H1 (cell line): ENCODE results near the gene EML4. TPM values are rescaled to one million over a fixed set of nuclear protein-coding genes. Genes with fewer than 3 reads are reported as not detected.
A peak's percentile ranks its signal among the peaks of the same experiment; 100 is the strongest.

Experiments
- CTCF ChIA-PET: fragments of 300-600 bp; sonication (Branson Sonifier 250); formaldehyde crosslinking; loops from one replicate; lab custom pipeline; 2021; ENCODE audit not compliant: partially characterized antibody; lab: Charles Lee
- POLR2A ChIA-PET: fragments of 300-600 bp; sonication (Branson Sonifier 250); formaldehyde crosslinking; loops from one replicate; lab custom pipeline; 2021; ENCODE audit warnings: inconsistent platforms; ENCODE audit not compliant: partially characterized antibody; lab: Charles Lee
- DNase-seq, 2 experiments: peaks; one replicate each; pipeline versions ENCODE4 v3.0.0 to v3.0.0-alpha.2; 2010 to 2022; ENCODE audit warnings: low spot score in 2 of 2, low read depth in 1 of 2, mixed read lengths in 1 of 2
- FAIRE-seq: peaks from 2 replicates; lab custom pipeline; 2011; peaks lifted over from hg19 to GRCh38; lab: Jason Lieb, UNC
- H2AFZ ChIP-seq: 2 replicates; pipeline ENCODE4 v1.8.1; 2012; ENCODE audit warnings: low read length, inconsistent platforms
- H2AK5ac ChIP-seq: 2 replicates; pipeline ENCODE4 v1.6.1; 2013; ENCODE audit warnings: low read depth, low read length
- H2BK120ac ChIP-seq: replicated peaks from 2 replicates; pipeline ENCODE3; 2013; ENCODE audit warnings: low read depth, low read length, inconsistent platforms
- H2BK12ac ChIP-seq: 2 replicates; pipeline ENCODE4 v1.6.1; 2013; ENCODE audit warnings: low read depth, low read length
- H2BK15ac ChIP-seq: 2 replicates; pipeline ENCODE4 v1.6.1; 2013; ENCODE audit warnings: low read length
- H2BK20ac ChIP-seq: 2 replicates; pipeline ENCODE4 v1.6.1; 2013; ENCODE audit warnings: low read length
- H2BK5ac ChIP-seq: 2 replicates; pipeline ENCODE4 v1.6.1; 2013; ENCODE audit warnings: low read depth, low read length
- H3K14ac ChIP-seq: 2 replicates; pipeline ENCODE4 v1.6.1; 2013; ENCODE audit warnings: inconsistent platforms; ENCODE audit not compliant: insufficient read length
- H3K18ac ChIP-seq: 2 replicates; pipeline ENCODE4 v1.6.1; 2013; ENCODE audit warnings: low read length; ENCODE audit errors: extremely low read depth
- H3K23ac ChIP-seq: 2 replicates; pipeline ENCODE4 v1.6.1; 2013; ENCODE audit warnings: inconsistent platforms; ENCODE audit not compliant: insufficient read length
- H3K23me2 ChIP-seq: 2 replicates; pipeline ENCODE4 v1.6.1; 2013; ENCODE audit warnings: low read depth, low read length
- H3K27ac ChIP-seq: 2 replicates; pipeline ENCODE4 v1.6.1; 2011; ENCODE audit warnings: low read depth, low read length, inconsistent platforms
- H3K27me3 ChIP-seq, 4 experiments: replicated peaks in 1 of 4; 1 replicate in 1 of 4; 2 replicates in 3 of 4; pipeline versions ENCODE4 v1.6.1 to v1.8.1; 2011 to 2013; ENCODE audit warnings: low read length in 3 of 4, mild to moderate bottlenecking in 3 of 4, inconsistent platforms in 2 of 4, mixed read lengths in 2 of 4, moderate library complexity in 1 of 4; ENCODE audit not compliant: control insufficient read depth in 3 of 4, insufficient read depth in 3 of 4; ENCODE audit errors: extremely low read depth in 1 of 4
- H3K36me3 ChIP-seq, 4 experiments: 2 replicates each; pipeline versions ENCODE4 v1.6.1 to v1.8.1; 2011 to 2013; ENCODE audit warnings: mild to moderate bottlenecking in 4 of 4, low read length in 3 of 4, moderate library complexity in 2 of 4, control low read depth in 1 of 4, inconsistent platforms in 1 of 4; ENCODE audit not compliant: insufficient read depth in 4 of 4, control insufficient read depth in 2 of 4
- H3K4ac ChIP-seq: replicated peaks from 2 replicates; pipeline ENCODE3; 2013; ENCODE audit warnings: low read length, low read depth, mixed read lengths, inconsistent platforms; ENCODE audit not compliant: insufficient read length
- H3K4me1 ChIP-seq, 4 experiments: replicated peaks in 1 of 4; 1 replicate in 1 of 4; 2 replicates in 3 of 4; pipeline versions ENCODE4 v1.6.1 to v1.8.1; 2011 to 2013; ENCODE audit warnings: low read length in 3 of 4, inconsistent platforms in 2 of 4, mixed read lengths in 1 of 4; ENCODE audit not compliant: insufficient read depth in 4 of 4, control insufficient read depth in 3 of 4
- H3K4me2 ChIP-seq, 2 experiments: 2 replicates each; pipeline versions ENCODE4 v1.6.1 to v1.8.1; 2011 to 2013; ENCODE audit warnings: low read depth in 2 of 2, low read length in 2 of 2, control low read depth in 1 of 2, inconsistent platforms in 1 of 2, mild to moderate bottlenecking in 1 of 2; ENCODE audit not compliant: insufficient read depth in 1 of 2
- H3K4me3 ChIP-seq, 4 experiments: fragments of 200-600, 300-600 bp in 1 of 4; sonication (generic), shearing (Covaris generic), sonication (Bioruptor Twin) in 1 of 4; 2 replicates each; pipeline versions ENCODE4 v1.5.1 to v1.8.1; 2011 to 2016; ENCODE audit warnings: low read length in 4 of 4, low read depth in 3 of 4, control low read depth in 2 of 4, inconsistent platforms in 2 of 4, mild to moderate bottlenecking in 2 of 4, mixed read lengths in 1 of 4, moderate library complexity in 1 of 4; ENCODE audit not compliant: insufficient read depth in 2 of 4; ENCODE audit errors: extremely low read depth in 1 of 4
- H3K56ac ChIP-seq: replicated peaks from 2 replicates; pipeline ENCODE3; 2013; ENCODE audit warnings: low read depth, mild to moderate bottlenecking, mixed read lengths, low read length, inconsistent platforms; ENCODE audit not compliant: insufficient read length
- H3K79me1 ChIP-seq: 2 replicates; pipeline ENCODE4 v1.6.1; 2013; ENCODE audit warnings: low read depth, low read length, control low read depth
- H3K79me2 ChIP-seq, 2 experiments: 2 replicates each; pipeline versions ENCODE4 v1.6.1 to v1.8.1; 2012 to 2013; ENCODE audit warnings: low read length in 2 of 2, mild to moderate bottlenecking in 2 of 2, inconsistent platforms in 1 of 2; ENCODE audit not compliant: insufficient read depth in 2 of 2, control insufficient read depth in 1 of 2
- H3K9ac ChIP-seq, 4 experiments: replicated peaks in 1 of 4; 1 replicate in 1 of 4; 2 replicates in 3 of 4; pipeline versions ENCODE4 v1.6.1 to v1.8.1; 2011 to 2013; ENCODE audit warnings: low read depth in 3 of 4, low read length in 3 of 4, control low read depth in 2 of 4, mild to moderate bottlenecking in 2 of 4, moderate library complexity in 2 of 4, inconsistent platforms in 1 of 4; ENCODE audit errors: extremely low read depth in 1 of 4
- H3K9me3 ChIP-seq, 2 experiments: 2 replicates each; pipeline versions ENCODE4 v1.6.1 to v1.8.1; 2012 to 2013; ENCODE audit warnings: mild to moderate bottlenecking in 2 of 2, moderate library complexity in 2 of 2, control low read depth in 1 of 2, inconsistent platforms in 1 of 2, low read depth in 1 of 2, low read length in 1 of 2, mixed read lengths in 1 of 2; ENCODE audit not compliant: insufficient read depth in 2 of 2
- H4K20me1 ChIP-seq, 2 experiments: replicated peaks in 1 of 2; 2 replicates each; pipeline versions ENCODE3 to v1.8.1; 2011 to 2013; ENCODE audit warnings: inconsistent platforms in 2 of 2, low read length in 2 of 2, mild to moderate bottlenecking in 1 of 2; ENCODE audit not compliant: insufficient read depth in 2 of 2, control insufficient read depth in 1 of 2
- H4K5ac ChIP-seq: 2 replicates; pipeline ENCODE4 v1.6.1; 2013; ENCODE audit warnings: low read length, low read depth, mixed read lengths, inconsistent platforms; ENCODE audit not compliant: insufficient read length
- H4K8ac ChIP-seq: 2 replicates; pipeline ENCODE4 v1.8.0; 2013; ENCODE audit warnings: mild to moderate bottlenecking, moderate library complexity, low read length, inconsistent platforms; ENCODE audit not compliant: insufficient read depth; ENCODE audit errors: extremely low read depth
- H4K91ac ChIP-seq: replicated peaks from 2 replicates; pipeline ENCODE3; 2013; ENCODE audit warnings: low read length, mixed read lengths, inconsistent platforms; ENCODE audit not compliant: insufficient read length
- ASH2L ChIP-seq: fragments of 200-600, 300-600 bp; sonication (generic); IDR thresholded peaks from one replicate; pipeline ENCODE4 v1.7.1; 2017; ENCODE audit warnings: low read length
- BRCA1 ChIP-seq: IDR thresholded peaks from 2 replicates; pipeline ENCODE4 v1.6.1; 2012; ENCODE audit warnings: low read depth, low read length, improper control_type of control experiment
- CBX5 ChIP-seq: fragments of 300-800, 300-1000 bp; sonication (generic); IDR thresholded peaks from 2 replicates; pipeline ENCODE4 v1.7.1; 2016; ENCODE audit warnings: antibody characterized with exemption, low read length, low read depth
- CTBP2 ChIP-seq: IDR thresholded peaks from 2 replicates; pipeline ENCODE4 v1.7.0; 2011; ENCODE audit warnings: borderline replicate concordance, mild to moderate bottlenecking, moderate library complexity, mixed read lengths, low read length; ENCODE audit not compliant: insufficient read depth, insufficient read length
- POLR2A ChIP-seq, 2 experiments: IDR thresholded peaks; 1 replicate in 1 of 2; 2 replicates in 1 of 2; pipeline ENCODE4 v1.6.1; 2011; ENCODE audit warnings: low read depth in 2 of 2, low read length in 2 of 2, mild to moderate bottlenecking in 2 of 2; ENCODE audit errors: control extremely low read depth in 1 of 2
- RNF2 ChIP-seq: fragments of 200-900, 300-1000 bp; sonication (generic); IDR thresholded peaks from 2 replicates; pipeline ENCODE4 v1.7.1; 2016; ENCODE audit warnings: borderline replicate concordance, low read depth, mild to moderate bottlenecking, antibody characterized with exemption, low read length; ENCODE audit not compliant: poor library complexity, severe bottlenecking; ENCODE audit errors: missing control alignments
- RXRA ChIP-seq: IDR thresholded peaks from 2 replicates; pipeline ENCODE4 v1.6.1; 2011; ENCODE audit warnings: low read depth, mild to moderate bottlenecking, low read length, moderate library complexity; ENCODE audit not compliant: insufficient read depth
- SIRT6 ChIP-seq: IDR thresholded peaks from one replicate; pipeline ENCODE4 v1.7.1; 2012; ENCODE audit warnings: low read length, inconsistent platforms
- SP2 ChIP-seq: IDR thresholded peaks from 2 replicates; pipeline ENCODE4 v1.6.1; 2012; ENCODE audit warnings: mild to moderate bottlenecking, low read length, inconsistent platforms
- TAF7 ChIP-seq: optimal IDR thresholded peaks from 2 replicates; pipeline ENCODE3; 2011; ENCODE audit warnings: low read depth, mild to moderate bottlenecking, inconsistent platforms, low read length, moderate library complexity, borderline replicate concordance
- YY1 ChIP-seq: IDR thresholded peaks from 2 replicates; pipeline ENCODE4 v1.6.1; 2011; ENCODE audit warnings: low read depth, mild to moderate bottlenecking, low read length
- ZNF274 ChIP-seq: IDR thresholded peaks from 2 replicates; pipeline ENCODE4 v1.7.0; 2012; ENCODE audit warnings: low read length, borderline replicate concordance; ENCODE audit errors: extremely low read depth
- WGBS, 2 experiments: shearing (Covaris generic) in 1 of 2; methylation state at CpG; one replicate each; pipeline versions ENCODE4 v1.1.6 to v1.1.7; 2013 to 2015; ENCODE audit warnings: low lambda C conversion rate in 2 of 2, mixed read lengths in 2 of 2, inconsistent platforms in 1 of 2, low coverage in 1 of 2, missing lambda C conversion rate in 1 of 2; ENCODE audit not compliant: insufficient replicate concordance in 2 of 2, insufficient coverage in 1 of 2, insufficient read length in 1 of 2; ENCODE audit errors: extremely low coverage in 1 of 2, missing lambda C conversion rate in 1 of 2; 5-methylcytosine and 5-hydroxymethylcytosine counted together
- polyA plus RNA-seq, 7 experiments: library from polyadenylated mRNA; depleted of rRNA in 3 of 7; stranded (reverse) in 5 of 7; unstranded in 2 of 7; fragments of >200 nt in 5 of 7; fragments of 200-250 nt in 2 of 7; gene quantifications; 1 replicate in 5 of 7; 2 replicates in 1 of 7; 4 replicates in 1 of 7; pipeline versions ENCODE4 v1.2.1 to v1.2.3, GENCODE V29; 2011 to 2013; ENCODE audit warnings: missing spikeins in 2 of 7, mixed read lengths in 2 of 7
- total RNA-seq: library from RNA; stranded (reverse); fragmentation: NEBNext Ultra II Directional; extraction: Animal tissue kit (Norgen Biotek cat#: 25700); gene quantifications from 2 replicates; pipeline ENCODE4 v1.2.1, GENCODE V29; 2021
- TF ChIP-seq, protein P1 (sequence below): IDR thresholded peaks from 2 replicates; pipeline ENCODE4 v1.6.1; 2011; ENCODE audit warnings: low read depth, mild to moderate bottlenecking, low read length; ENCODE audit not compliant: insufficient read depth

Gene EML4
- total and polyA plus RNA-seq, 2 of the 8 experiments (the other 6 are each of a cell fraction or from before 2014, with no cell fraction given): 50.1 to 104 TPM

- Histone ChIP-seq H3K23me2 (peaks cover 6% of the 10 kb centered on the region), H3K79me2 (peaks cover 16 to 56% of the 10 kb centered on the region in 2 experiments), H2AFZ (no peak overlapping the region), H3K23ac (no peak overlapping the region), H2BK5ac (no peak overlapping the region), H2BK120ac (no peak overlapping the region), H2BK12ac (no peak overlapping the region), H3K27me3 (no peaks in the 10 kb centered on the region), H4K5ac (no peak overlapping the region), H3K36me3 (no peaks in the 10 kb centered on the region), H3K9ac (peak overlapping the region; percentile 50 to 97 (median 79); a peak in 6 of 7 replicates), H4K20me1 (peaks cover 0 to 15% of the 10 kb centered on the region in 2 experiments), H3K14ac (no peak overlapping the region), H3K4me3 (peak overlapping the region; percentile 68 to 100 (median 94)), H2BK15ac (no peak overlapping the region), H3K56ac (no peak overlapping the region), H4K8ac (no peak overlapping the region), H3K4ac (no peak overlapping the region), H3K18ac (no peak overlapping the region), H4K91ac (no peak overlapping the region), H3K79me1 (peaks cover 9% of the 10 kb centered on the region; the same call in 1 of the 2 replicates), H3K27ac (no peak overlapping the region), H3K9me3 (no peaks in the 10 kb centered on the region), H3K4me1 (peaks cover 0 to 6% (median 2%) of the 10 kb centered on the region in 4 experiments; a peak in 3 of 7 replicates), H2AK5ac (no peak overlapping the region), H3K4me2 (peak overlapping the region; percentile 79 to 86), H2BK20ac (no peak overlapping the region)
- DNase-seq (no peak), FAIRE-seq (no peak)
- 65% methylated on average over 12 of the region's 12 CpGs; no CpG with 5 or more reads in 1 of the 2 experiments for WGBS, 2 experiments
- CTCF ChIA-PET: interaction anchor here (0.6 kb wide), 1 partner anchor 1085 kb away, joined by 3 read pairs; no protein-coding TSS in a partner anchor
- POLR2A ChIA-PET: interaction anchor here (0.6 to 2.1 kb wide), 4 partner anchors 9 to 966 kb away, joined by 3 to 5 read pairs (median 4); partner anchors contain the start of gene KCNG3
- TF ChIP-seq CTBP2: no peak
- TF ChIP-seq TAF7: no peak
- TF ChIP-seq RXRA: no peak
- TF ChIP-seq SP2: no peak
- no peak for TF ChIP-seq SIRT6
- no peak for TF ChIP-seq ZNF274
- no peak for TF ChIP-seq BRCA1
- no peak for TF ChIP-seq POLR2A (IDR thresholded peaks at IDR 0.05; ENCODE audit: control extremely low read depth in 1 of 2, low read depth in 2 of 2, low read length in 2 of 2)
- no peak for TF ChIP-seq CBX5
- TF ChIP-seq, protein P1, sequence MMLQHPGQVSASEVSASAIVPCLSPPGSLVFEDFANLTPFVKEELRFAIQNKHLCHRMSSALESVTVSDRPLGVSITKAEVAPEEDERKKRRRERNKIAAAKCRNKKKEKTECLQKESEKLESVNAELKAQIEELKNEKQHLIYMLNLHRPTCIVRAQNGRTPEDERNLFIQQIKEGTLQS: no peak
- TF ChIP-seq YY1: no peak
- TF ChIP-seq ASH2L: no peak
- no peak for TF ChIP-seq RNF2
Measured at GRCh38 chr2:42359965-42360483, 190.9 kb downstream of the EML4 start.
